Measurements from ENCODE around the gene MEIS2.

The MEIS2 gene

GRCh38 chr15:37002041-37002672, 98.2 kb downstream of the MEIS2 start:
- H3K27ac Mint-ChIP-seq = no peak overlapping the region
- H3K27me3 Mint-ChIP-seq (ENCODE audit: low read depth) = no peaks in the 10 kb centered on the region
- no peaks in the 10 kb centered on the region for H3K9me3 Mint-ChIP-seq
- TF ChIP-seq CTCF (IDR thresholded peaks at IDR 0.05; ENCODE audit: unreplicated experiment in 3 of 3) = no peak
- no peak overlapping the region for H3K4me3 Mint-ChIP-seq
- H3K36me3 Mint-ChIP-seq (ENCODE audit: low read depth) = peaks cover 87% of the 10 kb centered on the region
- no peaks in the 10 kb centered on the region for H3K4me1 Mint-ChIP-seq

GRCh38 chr15:37001417-37001816, 98.9 kb downstream of the MEIS2 start:
- no peak overlapping the region for H3K27ac Mint-ChIP-seq
- H3K36me3 Mint-ChIP-seq (ENCODE audit: low read depth) = peaks cover 87% of the 10 kb centered on the region
- TF ChIP-seq CTCF (IDR thresholded peaks at IDR 0.05; ENCODE audit: unreplicated experiment in 3 of 3) = no peak
- H3K9me3 Mint-ChIP-seq = no peaks in the 10 kb centered on the region
- H3K27me3 Mint-ChIP-seq (ENCODE audit: low read depth) = no peaks in the 10 kb centered on the region
- H3K4me1 Mint-ChIP-seq = peaks cover 5% of the 10 kb centered on the region
- H3K4me3 Mint-ChIP-seq = no peak overlapping the region

- H3K36me3 Mint-ChIP-seq (ENCODE audit: low read depth) = peaks cover 81% of the 10 kb centered on the region
- no peak for TF ChIP-seq CTCF (IDR thresholded peaks at IDR 0.05; ENCODE audit: unreplicated experiment in 3 of 3)
- H3K4me3 Mint-ChIP-seq = no peak overlapping the region
- H3K27me3 Mint-ChIP-seq (ENCODE audit: low read depth) = no peaks in the 10 kb centered on the region
- no peaks in the 10 kb centered on the region for H3K9me3 Mint-ChIP-seq
- H3K4me1 Mint-ChIP-seq = peaks cover 7% of the 10 kb centered on the region
- H3K27ac Mint-ChIP-seq = no peak overlapping the region
Measured at GRCh38 chr15:36999778-37000177, 100.6 kb downstream of the MEIS2 start.

GRCh38 chr15:36996538-36997181, 103.7 kb downstream of the MEIS2 start:
- H3K4me1 Mint-ChIP-seq = peaks cover 7% of the 10 kb centered on the region

GRCh38 chr15:36996121-36996520, 104.2 kb downstream of the MEIS2 start:
- Mint-ChIP-seq H3K27me3 (ENCODE audit: low read depth) (no peaks in the 10 kb centered on the region), H3K4me1 (peaks cover 7% of the 10 kb centered on the region), H3K36me3 (ENCODE audit: low read depth) (peaks cover 74% of the 10 kb centered on the region), H3K27ac (peak overlapping the region in 1 of 3 experiments; percentile 6), H3K4me3 (no peak overlapping the region), H3K9me3 (no peaks in the 10 kb centered on the region)
- no peak for TF ChIP-seq CTCF (IDR thresholded peaks at IDR 0.05; ENCODE audit: unreplicated experiment in 3 of 3)

More at GRCh38 chr15:36996538-36997181, 103.7 kb downstream of the MEIS2 start:
- Mint-ChIP-seq H3K36me3 (ENCODE audit: low read depth) (peaks cover 75% of the 10 kb centered on the region), H3K4me3 (no peak overlapping the region), H3K27ac (peak overlapping the region; percentile 6 to 34 (median 33)), H3K9me3 (no peaks in the 10 kb centered on the region), H3K27me3 (ENCODE audit: low read depth) (no peaks in the 10 kb centered on the region)
- no peak for TF ChIP-seq CTCF (IDR thresholded peaks at IDR 0.05; ENCODE audit: unreplicated experiment in 3 of 3)

- Mint-ChIP-seq H3K27me3 (ENCODE audit: low read depth) (no peaks in the 10 kb centered on the region), H3K9me3 (no peaks in the 10 kb centered on the region), H3K4me1 (peaks cover 7% of the 10 kb centered on the region), H3K36me3 (ENCODE audit: low read depth) (peaks cover 70% of the 10 kb centered on the region), H3K4me3 (no peak overlapping the region), H3K27ac (peak overlapping the region in 2 of 3 experiments; percentile 7)
- no peak for TF ChIP-seq CTCF (IDR thresholded peaks at IDR 0.05; ENCODE audit: unreplicated experiment in 3 of 3)
Measured at GRCh38 chr15:36994790-36995189, 105.6 kb downstream of the MEIS2 start.

All from nephron (organoid).